Neural progenitor cell (in vitro differentiated cells): Measurements from ENCODE around the gene IBA57. TPM values are rescaled to one million over a fixed set of nuclear protein-coding genes. Genes with fewer than 3 reads are reported as not detected.

ENCODE experiments used
- DNase-seq: peaks from one replicate; pipeline ENCODE4 v3.0.0-alpha.2; 2016; ENCODE audit warnings: low spot score
- H2AFZ ChIP-seq: fragments of 200-600 bp; sonication (generic); replicated peaks from 2 replicates; pipeline ENCODE4 v1.6.1; 2016; ENCODE audit warnings: antibody characterized with exemption
- H3F3A ChIP-seq: fragments of 200-600 bp; sonication (generic); 2 replicates; pipeline ENCODE4 v1.6.1; 2016; ENCODE audit warnings: antibody characterized with exemption, low read depth
- H3K27ac ChIP-seq: fragments of 200-600 bp; sonication (generic); 2 replicates; pipeline ENCODE4 v1.5.1; 2016; ENCODE audit warnings: mild to moderate bottlenecking
- H3K27me3 ChIP-seq: fragments of 200-600 bp; sonication (generic); 2 replicates; pipeline ENCODE4 v1.6.1; 2016; ENCODE audit warnings: mild to moderate bottlenecking, moderate library complexity
- H3K36me3 ChIP-seq: fragments of 200-600 bp; sonication (generic); 2 replicates; pipeline ENCODE4 v1.5.1; 2016
- H3K4me1 ChIP-seq: fragments of 200-600 bp; sonication (generic); 2 replicates; pipeline ENCODE4 v1.6.1; 2016; ENCODE audit warnings: mixed run types
- H3K4me2 ChIP-seq: fragments of 200-600 bp; sonication (generic); 2 replicates; pipeline ENCODE4 v1.6.1; 2016
- H3K4me3 ChIP-seq: fragments of 200-600 bp; sonication (generic); 2 replicates; pipeline ENCODE4 v1.5.1; 2016
- H3K79me2 ChIP-seq: fragments of 200-600 bp; sonication (generic); 2 replicates; pipeline ENCODE4 v1.6.1; 2016; ENCODE audit warnings: low read depth
- H3K9ac ChIP-seq: fragments of 200-600 bp; sonication (generic); 2 replicates; pipeline ENCODE4 v1.6.1; 2016
- H3K9me3 ChIP-seq: fragments of 200-600 bp; sonication (generic); 2 replicates; pipeline ENCODE4 v1.5.1; 2016; ENCODE audit warnings: low read depth
- H4K20me1 ChIP-seq: fragments of 200-600 bp; sonication (generic); 2 replicates; pipeline ENCODE4 v1.6.1; 2016; ENCODE audit warnings: low read depth
- H3K27ac Mint-ChIP-seq: 3 replicates; pipeline ENCODE4 v1.8.0; 2021; ENCODE audit warnings: mixed read lengths
- H3K27me3 Mint-ChIP-seq: 2 replicates; pipeline ENCODE4 v1.8.0; 2022; ENCODE audit warnings: low read depth, mild to moderate bottlenecking, inconsistent platforms, moderate library complexity, mixed read lengths; ENCODE audit not compliant: insufficient read depth
- H3K36me3 Mint-ChIP-seq: 3 replicates; pipeline ENCODE4 v1.8.0; 2021; ENCODE audit warnings: mixed read lengths
- H3K4me1 Mint-ChIP-seq: 3 replicates; pipeline ENCODE4 v1.8.0; 2021; ENCODE audit warnings: mixed read lengths
- H3K4me3 Mint-ChIP-seq: 3 replicates; pipeline ENCODE4 v1.8.0; 2021; ENCODE audit warnings: mild to moderate bottlenecking, moderate library complexity, mixed read lengths
- H3K9me3 Mint-ChIP-seq: 3 replicates; pipeline ENCODE4 v1.8.0; 2020; ENCODE audit warnings: mixed read lengths
- CTCF ChIP-seq: fragments of 200-600 bp; sonication (generic); IDR thresholded peaks from 2 replicates; pipeline ENCODE4 v1.5.1; 2017; ENCODE audit warnings: antibody characterized with exemption, mild to moderate bottlenecking
- EZH2 ChIP-seq: fragments of 200-600 bp; sonication (generic); IDR thresholded peaks from 2 replicates; pipeline ENCODE4 v1.6.1; 2017; ENCODE audit warnings: antibody characterized with exemption, mild to moderate bottlenecking, moderate library complexity
- EZH2phosphoT487 ChIP-seq: fragments of 200-600 bp; sonication (generic); IDR thresholded peaks from 2 replicates; pipeline ENCODE4 v1.6.1; 2017; ENCODE audit warnings: antibody characterized with exemption
- total RNA-seq: library from RNA; depleted of rRNA; stranded (reverse); fragments of >200 nt; gene quantifications from 2 replicates; pipeline ENCODE4 v1.2.3, GENCODE V29; 2015; ENCODE audit warnings: low replicate concordance

The IBA57 gene
- total RNA-seq, 1 donor from 2014 or later, result 2.2 TPM

- peaks cover 3% of the 10 kb centered on the region for H3K36me3 Mint-ChIP-seq
- peaks cover 13% of the 10 kb centered on the region for H3K27me3 ChIP-seq
- H3K27me3 Mint-ChIP-seq, result peaks cover 2% of the 10 kb centered on the region
- DNase-seq, result no peak
- H3K36me3 ChIP-seq, result no peaks in the 10 kb centered on the region
- no peak overlapping the region for H3K9ac ChIP-seq
- TF ChIP-seq EZH2 (no peak), EZH2phosphoT487 (no peak), CTCF (no peak)
- H2AFZ ChIP-seq, result no peak overlapping the region
- H3K4me1 Mint-ChIP-seq, result peaks cover 9% of the 10 kb centered on the region
- H3K27ac ChIP-seq, result no peak overlapping the region
- H3K4me2 ChIP-seq, result peak overlapping the region; percentile 87
- peak overlapping the region; percentile 62 for H3K4me3 ChIP-seq
- H3K9me3 ChIP-seq, result no peaks in the 10 kb centered on the region
- no peaks in the 10 kb centered on the region for H3K79me2 ChIP-seq
- peak overlapping the region; percentile 83 for H3K4me3 Mint-ChIP-seq
- peaks cover 7% of the 10 kb centered on the region for H4K20me1 ChIP-seq
- H3K4me1 ChIP-seq, result no peaks in the 10 kb centered on the region
- no peaks in the 10 kb centered on the region for H3K9me3 Mint-ChIP-seq
- H3K27ac Mint-ChIP-seq, result no peak overlapping the region
- H3F3A ChIP-seq, result no peaks in the 10 kb centered on the region
Measured at GRCh38 chr1:228213917-228214808, 48.6 kb downstream of the IBA57 start.

GRCh38 chr1:228214921-228215662 lies 49.5 kb downstream of the IBA57 start:
- DNase-seq, result no peak
- Histone ChIP-seq H3K79me2 (no peaks in the 10 kb centered on the region), H3K4me2 (no peak overlapping the region), H2AFZ (no peak overlapping the region), H3K27me3 (peaks cover 13% of the 10 kb centered on the region), H3K9ac (no peak overlapping the region), H3K36me3 (no peaks in the 10 kb centered on the region), H3F3A (no peaks in the 10 kb centered on the region), H3K4me3 (no peak overlapping the region), H3K4me1 (no peaks in the 10 kb centered on the region), H4K20me1 (peaks cover 7% of the 10 kb centered on the region), H3K9me3 (no peaks in the 10 kb centered on the region), H3K27ac (no peak overlapping the region)
- TF ChIP-seq EZH2phosphoT487, result no peak
- Mint-ChIP-seq H3K36me3 (peaks cover 3% of the 10 kb centered on the region), H3K9me3 (no peaks in the 10 kb centered on the region), H3K4me1 (peaks cover 9% of the 10 kb centered on the region), H3K27me3 (peaks cover 2% of the 10 kb centered on the region), H3K4me3 (peak overlapping the region; percentile 67), H3K27ac (no peak overlapping the region)

- H3K9me3 ChIP-seq, result no peaks in the 10 kb centered on the region
- no peak overlapping the region for H3K4me2 ChIP-seq
- TF ChIP-seq EZH2phosphoT487, result no peak
- no peak for TF ChIP-seq EZH2
- no peak for TF ChIP-seq CTCF
- Mint-ChIP-seq H3K9me3 (no peaks in the 10 kb centered on the region), H3K4me3 (no peak overlapping the region), H3K27ac (peak overlapping the region; percentile 30), H3K36me3 (peaks cover 3% of the 10 kb centered on the region), H3K27me3 (peaks cover 2% of the 10 kb centered on the region), H3K4me1 (peaks cover 9% of the 10 kb centered on the region)
- H4K20me1 ChIP-seq, result peaks cover 7% of the 10 kb centered on the region
- peaks cover 13% of the 10 kb centered on the region for H3K27me3 ChIP-seq
- H3K27ac ChIP-seq, result no peak overlapping the region
- no peaks in the 10 kb centered on the region for H3K4me1 ChIP-seq
- no peak overlapping the region for H2AFZ ChIP-seq
- no peak overlapping the region for H3K4me3 ChIP-seq
- no peak for DNase-seq
- H3K9ac ChIP-seq, result no peak overlapping the region
- no peaks in the 10 kb centered on the region for H3K79me2 ChIP-seq
- H3K36me3 ChIP-seq, result no peaks in the 10 kb centered on the region
- H3F3A ChIP-seq, result no peaks in the 10 kb centered on the region
Measured at GRCh38 chr1:228215663-228216116, 50.1 kb downstream of the IBA57 start.
